ENCODE data around the gene STK32B.

STK32B gene

DNA sequence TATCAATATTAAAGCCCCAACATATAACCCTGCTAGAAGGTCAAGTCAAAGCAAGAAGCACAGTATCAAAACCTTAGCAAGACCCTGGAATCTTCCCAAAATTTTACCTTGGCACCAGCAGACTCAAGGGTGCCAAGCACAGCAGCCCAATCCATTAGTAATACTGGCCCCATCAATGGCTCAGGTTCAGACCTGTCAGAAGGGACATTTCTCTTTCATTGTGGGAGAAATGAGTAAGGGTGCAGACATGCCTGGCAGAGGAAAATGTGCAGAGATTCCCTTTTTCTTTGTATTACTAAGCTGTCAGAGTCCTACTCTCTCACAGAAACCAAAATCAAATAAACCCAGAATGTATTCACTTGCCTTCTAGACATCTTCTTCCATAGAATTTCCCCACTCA is 453.2 kb downstream of the STK32B start:
- Histone ChIP-seq H3K9me3 (ENCODE audit: control insufficient read depth in 1 of 2, low read length in 2 of 2) (no peaks in the 10 kb centered on the region), H3K4me3 (ENCODE audit: low read depth in 1 of 2, low read length in 2 of 2) (no peak overlapping the region), H3K4me1 (ENCODE audit: control insufficient read depth in 1 of 2, insufficient read depth in 2 of 2, low read length in 2 of 2) (no peaks in the 10 kb centered on the region), H3K9ac (ENCODE audit: low read depth in 1 of 2, low read length in 2 of 2) (no peak overlapping the region), H3K27ac (ENCODE audit: low read depth, low read length) (no peak overlapping the region), H3K36me3 (ENCODE audit: control insufficient read depth in 1 of 2, insufficient read depth in 2 of 2, low read length in 2 of 2) (no peaks in the 10 kb centered on the region), H3K27me3 (ENCODE audit: control insufficient read depth in 1 of 2, insufficient read depth in 2 of 2, low read length in 2 of 2) (no peaks in the 10 kb centered on the region)

DNA sequence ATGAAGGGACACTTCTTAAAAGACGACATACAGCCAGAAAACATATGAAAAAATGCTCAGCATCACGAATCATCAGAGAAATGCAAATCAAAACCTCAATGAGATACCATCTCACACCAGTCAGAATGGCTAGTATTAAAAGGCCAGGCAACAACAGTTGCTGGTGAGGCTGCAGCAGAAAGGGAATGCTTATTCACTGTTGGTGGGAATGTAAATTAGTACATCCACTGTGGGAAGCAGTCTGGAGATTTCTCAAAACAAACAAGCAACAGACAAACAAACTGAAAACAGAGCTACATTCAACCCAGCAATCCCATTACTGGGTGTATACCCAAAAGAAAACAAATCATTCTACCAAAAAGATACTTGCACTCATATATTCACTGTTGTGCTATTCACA is 459.2 kb downstream of the STK32B start:
- Histone ChIP-seq H3K27ac (ENCODE audit: low read depth, low read length) (no peak overlapping the region), H3K9me3 (ENCODE audit: control insufficient read depth in 1 of 2, low read length in 2 of 2) (no peaks in the 10 kb centered on the region), H3K27me3 (ENCODE audit: control insufficient read depth in 1 of 2, insufficient read depth in 2 of 2, low read length in 2 of 2) (no peaks in the 10 kb centered on the region), H3K4me1 (ENCODE audit: control insufficient read depth in 1 of 2, insufficient read depth in 2 of 2, low read length in 2 of 2) (no peaks in the 10 kb centered on the region), H3K36me3 (ENCODE audit: control insufficient read depth in 1 of 2, insufficient read depth in 2 of 2, low read length in 2 of 2) (no peaks in the 10 kb centered on the region), H3K9ac (ENCODE audit: low read depth in 1 of 2, low read length in 2 of 2) (no peak overlapping the region), H3K4me3 (ENCODE audit: low read depth in 1 of 2, low read length in 2 of 2) (no peak overlapping the region)

DNA sequence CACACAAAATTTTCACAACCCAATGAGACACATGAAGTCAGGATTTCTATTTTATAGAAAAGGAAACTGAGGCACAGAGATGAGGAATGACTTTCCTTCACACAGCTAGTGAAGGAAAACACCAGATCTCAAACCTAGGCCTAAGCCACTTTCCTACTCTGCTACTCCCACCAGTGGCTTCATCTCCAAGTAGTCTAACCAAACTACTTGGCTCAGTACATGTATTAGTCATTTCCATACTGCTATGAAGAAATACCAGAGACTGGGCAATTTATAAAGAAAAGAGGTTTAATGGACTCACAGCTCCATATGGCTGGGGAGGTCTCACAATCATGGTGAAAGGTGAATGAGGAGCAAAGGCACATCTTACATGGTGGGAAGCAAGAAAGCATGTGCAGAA is 460.5 kb downstream of the STK32B start:
- Histone ChIP-seq H3K27me3 (ENCODE audit: control insufficient read depth in 1 of 2, insufficient read depth in 2 of 2, low read length in 2 of 2) (no peaks in the 10 kb centered on the region), H3K9me3 (ENCODE audit: control insufficient read depth in 1 of 2, low read length in 2 of 2) (no peaks in the 10 kb centered on the region), H3K36me3 (ENCODE audit: control insufficient read depth in 1 of 2, insufficient read depth in 2 of 2, low read length in 2 of 2) (no peaks in the 10 kb centered on the region), H3K4me3 (ENCODE audit: low read depth in 1 of 2, low read length in 2 of 2) (no peak overlapping the region), H3K27ac (ENCODE audit: low read depth, low read length) (no peak overlapping the region), H3K4me1 (ENCODE audit: control insufficient read depth in 1 of 2, insufficient read depth in 2 of 2, low read length in 2 of 2) (no peaks in the 10 kb centered on the region), H3K9ac (ENCODE audit: low read depth in 1 of 2, low read length in 2 of 2) (no peak overlapping the region)

DNA sequence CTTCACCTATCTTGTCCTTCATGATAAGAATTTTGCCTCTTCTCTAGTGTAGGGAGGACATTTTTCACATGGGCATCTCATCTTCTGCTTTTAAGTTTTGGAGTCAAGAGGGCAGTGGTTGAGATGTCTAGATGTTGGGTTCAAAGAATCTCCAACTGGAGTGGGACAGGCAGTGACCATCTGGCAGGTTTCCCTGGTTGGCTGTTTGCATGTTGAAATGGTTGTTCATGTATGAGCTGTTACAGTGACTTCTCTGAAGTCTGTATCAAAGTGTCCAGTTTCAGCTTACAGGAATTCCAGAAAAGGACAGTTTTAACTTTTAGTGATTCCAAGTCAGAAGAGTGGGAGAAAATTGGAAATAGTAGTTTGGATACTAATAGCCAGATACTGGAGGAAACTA is 464.4 kb downstream of the STK32B start:
- H3K9ac ChIP-seq (ENCODE audit: low read depth in 1 of 2, low read length in 2 of 2) = no peak overlapping the region
- no peaks in the 10 kb centered on the region for H3K9me3 ChIP-seq (ENCODE audit: control insufficient read depth in 1 of 2, low read length in 2 of 2)

DNA sequence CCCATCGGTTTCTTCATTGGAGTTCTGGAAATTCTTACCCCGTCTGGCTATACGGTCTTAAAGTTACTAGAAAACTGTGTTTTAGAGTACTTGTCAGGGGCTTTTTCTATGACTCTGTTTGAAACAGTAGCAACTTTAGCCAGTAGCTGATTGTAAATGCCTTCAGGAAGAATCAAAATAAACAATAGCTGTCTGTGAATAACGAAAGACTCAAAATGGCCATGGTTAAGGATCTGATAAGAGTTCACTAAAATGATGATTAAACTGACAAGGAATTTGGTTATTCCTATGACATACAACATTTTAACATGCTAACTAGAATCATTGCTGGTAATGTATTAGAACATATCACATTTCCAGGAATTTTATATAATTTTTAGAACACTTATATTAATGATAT is 466.1 kb downstream of the STK32B start:
- Histone ChIP-seq H3K27me3 (ENCODE audit: control insufficient read depth in 1 of 2, insufficient read depth in 2 of 2, low read length in 2 of 2) (no peaks in the 10 kb centered on the region), H3K4me3 (ENCODE audit: low read depth in 1 of 2, low read length in 2 of 2) (no peak overlapping the region), H3K9ac (ENCODE audit: low read depth in 1 of 2, low read length in 2 of 2) (no peak overlapping the region), H3K27ac (ENCODE audit: low read depth, low read length) (no peak overlapping the region), H3K36me3 (ENCODE audit: control insufficient read depth in 1 of 2, insufficient read depth in 2 of 2, low read length in 2 of 2) (no peaks in the 10 kb centered on the region), H3K9me3 (ENCODE audit: control insufficient read depth in 1 of 2, low read length in 2 of 2) (no peaks in the 10 kb centered on the region), H3K4me1 (ENCODE audit: control insufficient read depth in 1 of 2, insufficient read depth in 2 of 2, low read length in 2 of 2) (no peaks in the 10 kb centered on the region)

More for the DNA sequence above, 464.4 kb downstream of the STK32B start:
- H3K4me1 ChIP-seq (ENCODE audit: control insufficient read depth in 1 of 2, insufficient read depth in 2 of 2, low read length in 2 of 2) = no peaks in the 10 kb centered on the region
- H3K27me3 ChIP-seq (ENCODE audit: control insufficient read depth in 1 of 2, insufficient read depth in 2 of 2, low read length in 2 of 2) = no peaks in the 10 kb centered on the region
- H3K27ac ChIP-seq (ENCODE audit: low read depth, low read length) = no peak overlapping the region
- H3K36me3 ChIP-seq (ENCODE audit: control insufficient read depth in 1 of 2, insufficient read depth in 2 of 2, low read length in 2 of 2) = no peaks in the 10 kb centered on the region
- no peak overlapping the region for H3K4me3 ChIP-seq (ENCODE audit: low read depth in 1 of 2, low read length in 2 of 2)

DNA sequence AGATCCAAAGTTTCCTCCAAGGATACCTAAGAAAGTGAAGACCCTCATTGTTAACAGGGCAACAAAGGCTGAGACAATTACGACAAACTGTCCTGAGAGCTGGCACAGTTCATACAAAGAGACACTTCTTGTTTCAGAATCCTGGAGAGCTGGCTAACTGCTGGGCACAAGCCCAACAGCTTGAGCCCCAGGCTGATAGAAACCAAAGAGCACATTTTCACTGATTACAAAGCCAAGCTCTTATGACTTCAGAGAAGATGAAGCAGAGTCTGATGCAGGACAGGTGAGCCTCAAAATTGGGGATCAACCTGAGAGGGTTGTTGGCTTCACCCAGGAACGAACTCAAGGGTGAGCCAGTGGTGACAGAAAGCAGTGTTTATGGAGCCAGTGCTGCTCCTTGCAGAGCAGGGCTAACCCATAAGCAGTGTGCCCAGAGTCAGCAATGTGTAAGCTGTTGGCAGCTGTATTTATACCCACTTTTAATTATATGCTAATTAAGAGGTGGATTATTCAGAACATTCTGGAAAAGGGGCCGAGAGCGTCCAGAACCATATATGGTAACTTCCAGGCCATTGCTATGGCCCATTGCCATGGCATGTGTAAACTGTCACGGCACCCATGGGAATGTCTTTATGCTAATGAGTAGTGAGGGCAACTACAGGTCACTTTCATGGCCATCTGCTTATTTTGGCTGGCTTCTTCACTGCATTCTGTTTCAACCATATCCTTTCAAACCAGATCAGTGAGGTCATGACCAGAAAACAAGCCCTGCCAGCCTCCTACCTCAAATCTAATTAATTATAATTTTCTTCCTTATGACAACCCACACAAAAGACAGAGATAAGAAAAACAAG is 473.4 kb downstream of the STK32B start:
- no peaks in the 10 kb centered on the region for H3K4me1 ChIP-seq (ENCODE audit: control insufficient read depth in 1 of 2, insufficient read depth in 2 of 2, low read length in 2 of 2)
- H3K9ac ChIP-seq (ENCODE audit: low read depth in 1 of 2, low read length in 2 of 2) = no peak overlapping the region
- H3K9me3 ChIP-seq (ENCODE audit: control insufficient read depth in 1 of 2, low read length in 2 of 2) = no peaks in the 10 kb centered on the region
- no peaks in the 10 kb centered on the region for H3K36me3 ChIP-seq (ENCODE audit: control insufficient read depth in 1 of 2, insufficient read depth in 2 of 2, low read length in 2 of 2)
- H3K27me3 ChIP-seq (ENCODE audit: control insufficient read depth in 1 of 2, insufficient read depth in 2 of 2, low read length in 2 of 2) = no peaks in the 10 kb centered on the region
- no peak overlapping the region for H3K4me3 ChIP-seq (ENCODE audit: low read depth in 1 of 2, low read length in 2 of 2)
- no peak overlapping the region for H3K27ac ChIP-seq (ENCODE audit: low read depth, low read length)

DNA sequence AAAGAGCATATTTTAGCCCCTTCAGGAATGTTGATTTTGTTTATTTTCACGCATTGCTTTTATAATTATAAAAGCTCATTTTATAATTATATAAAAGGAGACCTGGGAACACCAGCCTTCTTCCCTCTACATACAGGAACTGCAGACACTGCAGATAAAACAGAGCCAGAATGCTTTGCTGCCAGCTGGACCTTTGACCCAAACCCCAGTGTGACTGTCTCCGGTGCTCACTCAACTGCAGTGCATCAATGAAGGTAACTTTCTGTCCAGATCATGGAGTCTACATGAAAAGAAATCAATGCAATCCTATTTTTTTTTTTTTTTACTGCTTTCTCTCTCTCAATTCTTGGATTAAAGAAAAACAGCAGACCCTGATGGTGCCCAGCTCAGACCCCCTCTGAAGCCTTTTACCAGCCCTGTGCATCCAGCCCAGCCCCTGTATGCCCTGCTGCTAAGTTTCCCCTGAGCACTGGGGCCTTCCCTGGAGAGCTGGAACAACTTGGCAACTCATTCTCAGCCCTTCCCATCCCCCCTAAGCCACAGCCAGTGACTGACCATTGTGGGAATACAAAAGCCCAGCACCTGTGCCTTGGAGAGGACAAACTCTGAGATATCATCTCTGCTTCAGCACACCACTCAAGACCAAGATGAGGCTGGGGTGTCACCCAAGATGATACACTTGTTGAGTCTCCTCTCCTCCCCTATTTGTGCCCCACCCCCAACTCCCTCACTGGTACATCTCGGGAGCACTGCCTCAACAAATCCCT is 475.0 kb downstream of the STK32B start:
- Histone ChIP-seq H3K4me3 (ENCODE audit: low read depth in 1 of 2, low read length in 2 of 2) (no peak overlapping the region), H3K9ac (ENCODE audit: low read depth in 1 of 2, low read length in 2 of 2) (no peak overlapping the region), H3K4me1 (ENCODE audit: control insufficient read depth in 1 of 2, insufficient read depth in 2 of 2, low read length in 2 of 2) (no peaks in the 10 kb centered on the region), H3K9me3 (ENCODE audit: control insufficient read depth in 1 of 2, low read length in 2 of 2) (no peaks in the 10 kb centered on the region), H3K27ac (ENCODE audit: low read depth, low read length) (no peak overlapping the region), H3K36me3 (ENCODE audit: control insufficient read depth in 1 of 2, insufficient read depth in 2 of 2, low read length in 2 of 2) (no peaks in the 10 kb centered on the region), H3K27me3 (ENCODE audit: control insufficient read depth in 1 of 2, insufficient read depth in 2 of 2, low read length in 2 of 2) (no peaks in the 10 kb centered on the region)

DNA sequence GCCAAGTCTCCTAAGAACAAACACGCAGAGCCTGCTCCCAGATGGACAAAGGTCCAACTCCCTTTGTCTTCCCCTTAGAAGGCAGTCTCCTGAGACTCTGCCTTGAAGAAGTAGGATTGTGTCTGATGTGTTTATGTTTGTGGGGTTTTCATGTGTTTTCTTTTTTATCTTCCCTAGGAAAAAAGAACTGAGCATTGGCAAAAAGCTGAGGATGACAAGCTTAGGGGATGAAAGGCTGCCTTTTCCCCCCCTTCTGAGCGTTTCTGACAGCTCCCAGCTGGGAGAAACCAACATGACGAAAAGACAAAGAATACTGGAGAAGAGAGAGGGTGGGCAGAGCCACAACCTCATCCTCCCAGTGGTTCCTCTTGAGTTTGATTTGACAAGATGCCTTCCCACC is 475.9 kb downstream of the STK32B start:
- no peak overlapping the region for H3K9ac ChIP-seq (ENCODE audit: low read depth in 1 of 2, low read length in 2 of 2)
- H3K4me1 ChIP-seq (ENCODE audit: control insufficient read depth in 1 of 2, insufficient read depth in 2 of 2, low read length in 2 of 2) = no peaks in the 10 kb centered on the region
- H3K27ac ChIP-seq (ENCODE audit: low read depth, low read length) = no peak overlapping the region
- no peaks in the 10 kb centered on the region for H3K9me3 ChIP-seq (ENCODE audit: control insufficient read depth in 1 of 2, low read length in 2 of 2)
- no peaks in the 10 kb centered on the region for H3K27me3 ChIP-seq (ENCODE audit: control insufficient read depth in 1 of 2, insufficient read depth in 2 of 2, low read length in 2 of 2)
- H3K4me3 ChIP-seq (ENCODE audit: low read depth in 1 of 2, low read length in 2 of 2) = no peak overlapping the region
- H3K36me3 ChIP-seq (ENCODE audit: control insufficient read depth in 1 of 2, insufficient read depth in 2 of 2, low read length in 2 of 2) = no peaks in the 10 kb centered on the region

DNA sequence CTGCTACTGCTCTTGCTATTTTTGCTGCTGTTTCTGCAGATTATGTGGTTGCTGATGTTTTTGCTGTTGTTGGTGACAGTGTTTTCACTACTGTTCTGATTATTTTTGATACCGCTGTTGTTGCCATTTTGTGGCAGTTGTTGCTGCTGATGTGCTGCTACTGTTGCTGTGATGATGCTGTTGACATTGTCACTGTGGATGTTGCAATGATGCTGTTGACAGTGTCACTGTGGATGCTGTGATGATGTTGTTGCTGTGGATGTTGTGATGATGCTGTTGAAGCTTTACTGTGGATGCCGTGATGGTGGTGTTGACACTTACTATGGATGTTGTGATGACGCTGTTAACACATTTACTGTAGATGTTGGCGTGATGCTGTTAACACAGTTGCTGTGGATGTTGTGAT is 476.8 kb downstream of the STK32B start:
- Histone ChIP-seq H3K9ac (ENCODE audit: low read depth in 1 of 2, low read length in 2 of 2) (no peak overlapping the region), H3K4me3 (ENCODE audit: low read depth in 1 of 2, low read length in 2 of 2) (no peak overlapping the region), H3K4me1 (ENCODE audit: control insufficient read depth in 1 of 2, insufficient read depth in 2 of 2, low read length in 2 of 2) (no peaks in the 10 kb centered on the region), H3K27ac (ENCODE audit: low read depth, low read length) (no peak overlapping the region), H3K27me3 (ENCODE audit: control insufficient read depth in 1 of 2, insufficient read depth in 2 of 2, low read length in 2 of 2) (no peaks in the 10 kb centered on the region), H3K9me3 (ENCODE audit: control insufficient read depth in 1 of 2, low read length in 2 of 2) (no peaks in the 10 kb centered on the region), H3K36me3 (ENCODE audit: control insufficient read depth in 1 of 2, insufficient read depth in 2 of 2, low read length in 2 of 2) (no peaks in the 10 kb centered on the region)

DNA sequence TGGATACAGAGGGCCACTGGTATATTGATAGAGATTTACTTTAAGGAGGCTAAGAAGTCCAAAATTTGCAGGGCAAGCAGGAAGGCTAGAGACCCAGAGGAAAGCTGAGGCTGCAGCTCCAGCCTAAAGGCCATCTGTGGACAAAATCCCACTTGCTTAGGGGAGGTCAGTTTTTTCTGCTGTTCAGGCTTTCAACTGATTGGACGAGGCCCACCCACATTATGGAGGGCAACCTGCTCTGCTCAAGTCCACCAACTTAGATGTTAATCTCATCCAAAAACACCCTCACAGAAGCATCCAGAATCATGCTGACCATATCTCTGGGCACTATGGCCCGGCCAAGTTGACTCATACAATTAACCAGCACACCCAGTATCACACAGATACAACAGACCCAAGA is 480.8 kb downstream of the STK32B start:
- Histone ChIP-seq H3K36me3 (ENCODE audit: control insufficient read depth in 1 of 2, insufficient read depth in 2 of 2, low read length in 2 of 2) (no peaks in the 10 kb centered on the region), H3K4me3 (ENCODE audit: low read depth in 1 of 2, low read length in 2 of 2) (no peak overlapping the region), H3K27ac (ENCODE audit: low read depth, low read length) (no peak overlapping the region), H3K9ac (ENCODE audit: low read depth in 1 of 2, low read length in 2 of 2) (no peak overlapping the region), H3K27me3 (ENCODE audit: control insufficient read depth in 1 of 2, insufficient read depth in 2 of 2, low read length in 2 of 2) (no peaks in the 10 kb centered on the region), H3K4me1 (ENCODE audit: control insufficient read depth in 1 of 2, insufficient read depth in 2 of 2, low read length in 2 of 2) (no peaks in the 10 kb centered on the region), H3K9me3 (ENCODE audit: control insufficient read depth in 1 of 2, low read length in 2 of 2) (no peaks in the 10 kb centered on the region)

All from duodenal mucosa (tissue), 2 donors.